SK-N-SH treated with all-trans-retinoic acid at 6 μM for 48 hours (cell line): Measurements from ENCODE around the gene FAM118A.

Experiments
- ATAC-seq: fragments of 200-7000 bp; cut with Tn5 transposase; 3 replicates; pipeline ENCODE4 v1.9.1; 2020; ENCODE audit warnings: mild to moderate bottlenecking, moderate library complexity
- BACH2 ChIP-seq: fragments of 250-450 bp; sonication (Bioruptor Pico); IDR thresholded peaks from 2 replicates; pipeline ENCODE4 v1.9.0; 2021; ENCODE audit warnings: mild to moderate bottlenecking, borderline replicate concordance
- CREB5 ChIP-seq: fragments of 250-450 bp; sonication (Bioruptor Pico); IDR thresholded peaks from 2 replicates; pipeline ENCODE4 v1.5.1; 2020; ENCODE audit warnings: low read depth, mild to moderate bottlenecking, moderate library complexity
- CSRNP3 ChIP-seq: fragments of 250-450 bp; sonication (Bioruptor Pico); IDR thresholded peaks from 2 replicates; pipeline ENCODE4 v1.5.1; 2021; ENCODE audit warnings: mild to moderate bottlenecking, moderate library complexity
- GLIS3 ChIP-seq: fragments of 250-450 bp; sonication (Bioruptor Pico); IDR thresholded peaks from 2 replicates; pipeline ENCODE4 v1.5.0; 2020; ENCODE audit warnings: mild to moderate bottlenecking, moderate library complexity
- ISL1 ChIP-seq: fragments of 250-450 bp; sonication (Bioruptor Pico); IDR thresholded peaks from 2 replicates; pipeline ENCODE4 v2.1.2; 2022; ENCODE audit warnings: mild to moderate bottlenecking, moderate library complexity
- OSR1 ChIP-seq: fragments of 250-450 bp; sonication (Bioruptor Pico); IDR thresholded peaks from 2 replicates; pipeline ENCODE4 v1.8.0; 2022; ENCODE audit warnings: moderate library complexity, mild to moderate bottlenecking, inconsistent platforms
- PATZ1 ChIP-seq: fragments of 250-450 bp; sonication (Bioruptor Pico); IDR thresholded peaks from 2 replicates; pipeline ENCODE4 v1.8.0; 2020; ENCODE audit warnings: mild to moderate bottlenecking, moderate library complexity, borderline replicate concordance
- POU6F1 ChIP-seq: fragments of 250-450 bp; sonication (Bioruptor Pico); IDR thresholded peaks from 2 replicates; pipeline ENCODE4 v1.8.0; 2021; ENCODE audit warnings: low read depth, mild to moderate bottlenecking, moderate library complexity, borderline replicate concordance
- PPARA ChIP-seq: fragments of 250-450 bp; sonication (Bioruptor Pico); IDR thresholded peaks from 2 replicates; pipeline ENCODE4 v1.5.0; 2020; ENCODE audit warnings: mild to moderate bottlenecking, borderline replicate concordance
- RARB ChIP-seq: fragments of 250-450 bp; sonication (Bioruptor Pico); IDR thresholded peaks from 2 replicates; pipeline ENCODE4 v1.8.0; 2021; ENCODE audit warnings: mild to moderate bottlenecking, moderate library complexity
- SNAI2 ChIP-seq: fragments of 250-450 bp; sonication (Bioruptor Pico); IDR thresholded peaks from 2 replicates; pipeline ENCODE4 v1.5.0; 2020; ENCODE audit warnings: mild to moderate bottlenecking, moderate library complexity
- TCF4 ChIP-seq: fragments of 250-450 bp; sonication (Bioruptor Pico); IDR thresholded peaks from 2 replicates; pipeline ENCODE4 v1.8.0; 2021; ENCODE audit warnings: mild to moderate bottlenecking, moderate library complexity, borderline replicate concordance
- TSHZ2 ChIP-seq: fragments of 250-450 bp; sonication (Bioruptor Pico); IDR thresholded peaks from 2 replicates; pipeline ENCODE4 v1.5.0; 2020; ENCODE audit warnings: mild to moderate bottlenecking, moderate library complexity
- ZC3H10 ChIP-seq: fragments of 250-450 bp; sonication (Bioruptor Pico); IDR thresholded peaks from 2 replicates; pipeline ENCODE4 v1.5.1; 2021; ENCODE audit warnings: mild to moderate bottlenecking, moderate library complexity
- ZFP3 ChIP-seq: fragments of 250-450 bp; sonication (Bioruptor Pico); IDR thresholded peaks from 2 replicates; pipeline ENCODE4 v1.5.0; 2020; ENCODE audit warnings: mild to moderate bottlenecking, moderate library complexity
- ZFP30 ChIP-seq: fragments of 450-650 bp; formaldehyde crosslinking; IDR thresholded peaks from 2 replicates; pipeline ENCODE4 v1.5.0; 2022; ENCODE audit warnings: mild to moderate bottlenecking, moderate library complexity
- ZNF565 ChIP-seq: fragments of 450-650 bp; formaldehyde crosslinking; conservative IDR thresholded peaks from 2 replicates; pipeline ENCODE4 v1.5.0; 2020; ENCODE audit warnings: low read depth, mild to moderate bottlenecking, moderate library complexity
- ZNF70 ChIP-seq: fragments of 450-650 bp; formaldehyde crosslinking; IDR thresholded peaks from 2 replicates; pipeline ENCODE4 v1.5.0; 2020; ENCODE audit warnings: mild to moderate bottlenecking, moderate library complexity
- ZNF8 ChIP-seq: fragments of 450-650 bp; formaldehyde crosslinking; IDR thresholded peaks from 2 replicates; pipeline ENCODE4 v1.5.0; 2020; ENCODE audit warnings: mild to moderate bottlenecking, moderate library complexity

The FAM118A gene

DNA sequence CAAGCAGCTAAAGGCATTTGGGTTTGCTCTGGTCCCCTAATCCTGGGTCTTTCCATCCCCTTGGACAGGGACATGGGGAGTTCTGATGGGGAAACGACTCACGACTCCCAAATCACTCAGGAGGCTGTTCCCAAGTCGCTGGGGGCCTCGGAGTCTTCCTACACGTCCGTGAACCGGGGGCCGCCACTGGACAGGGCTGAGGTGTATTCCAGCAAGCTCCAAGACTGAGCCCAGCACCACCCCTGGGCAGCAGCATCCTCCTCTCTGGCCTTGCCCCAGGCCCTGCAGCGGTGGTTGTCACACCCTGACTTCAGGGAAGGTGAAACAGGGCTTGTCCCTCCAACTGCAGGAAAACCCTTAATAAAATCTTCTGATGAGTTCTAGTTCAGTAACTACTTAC lies 14.2 kb upstream of the FAM118A start (continued):
- TF ChIP-seq CSRNP3 (CRISPR knock-in tag): no peak
- TF ChIP-seq ZNF565 (CRISPR knock-in tag): no peak
- no peak for TF ChIP-seq ZC3H10 (CRISPR knock-in tag)
- no peak for TF ChIP-seq ZNF8 (CRISPR knock-in tag)
- TF ChIP-seq ZFP30 (CRISPR knock-in tag): no peak

GRCh38 chr22:45296628-45297297 lies 13.0 kb upstream of the FAM118A start:
- TF ChIP-seq ZC3H10 (CRISPR knock-in tag) (no peak), OSR1 (CRISPR knock-in tag) (no peak), POU6F1 (CRISPR knock-in tag) (no peak), ZFP3 (CRISPR knock-in tag) (no peak)
- no peak for ATAC-seq

DNA sequence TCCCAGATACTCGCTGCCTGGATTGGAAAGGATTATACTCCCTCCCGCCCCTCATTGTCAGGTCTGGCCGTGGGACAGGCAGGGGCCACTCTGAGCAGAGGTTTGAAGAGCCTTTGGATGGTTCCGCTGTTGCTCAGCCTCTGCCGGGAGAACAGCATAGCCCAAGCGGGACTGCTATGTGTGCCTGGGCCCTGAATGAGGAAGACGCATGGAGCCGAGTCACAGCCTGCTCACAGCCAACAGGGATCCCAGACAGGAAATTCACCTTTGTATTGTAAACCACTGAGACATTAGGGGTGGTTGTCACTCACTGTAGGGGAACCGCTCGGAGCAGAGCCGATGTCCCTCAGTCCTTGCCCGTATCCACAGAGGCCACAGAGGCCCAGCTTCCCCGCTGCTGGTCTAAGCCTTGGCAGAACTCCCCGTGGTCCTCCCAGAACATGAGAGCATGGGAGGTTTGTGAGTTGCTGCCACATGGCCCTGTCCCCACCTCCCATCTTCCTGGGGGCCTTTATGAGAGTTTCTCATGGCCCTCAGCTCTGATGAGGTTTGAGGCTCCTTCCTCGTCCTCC lies 10.7 kb upstream of the FAM118A start:
- TF ChIP-seq ZFP3 (CRISPR knock-in tag) (no peak), BACH2 (CRISPR knock-in tag) (no peak), GLIS3 (CRISPR knock-in tag) (no peak), CSRNP3 (CRISPR knock-in tag) (no peak), OSR1 (CRISPR knock-in tag) (no peak), CREB5 (CRISPR knock-in tag) (no peak), ZNF70 (no peak), ZNF565 (CRISPR knock-in tag) (no peak), TCF4 (CRISPR knock-in tag) (no peak), ZFP30 (CRISPR knock-in tag) (no peak), PPARA (CRISPR knock-in tag) (no peak), SNAI2 (CRISPR knock-in tag) (no peak), TSHZ2 (CRISPR knock-in tag) (no peak)
- no peak for ATAC-seq

DNA sequence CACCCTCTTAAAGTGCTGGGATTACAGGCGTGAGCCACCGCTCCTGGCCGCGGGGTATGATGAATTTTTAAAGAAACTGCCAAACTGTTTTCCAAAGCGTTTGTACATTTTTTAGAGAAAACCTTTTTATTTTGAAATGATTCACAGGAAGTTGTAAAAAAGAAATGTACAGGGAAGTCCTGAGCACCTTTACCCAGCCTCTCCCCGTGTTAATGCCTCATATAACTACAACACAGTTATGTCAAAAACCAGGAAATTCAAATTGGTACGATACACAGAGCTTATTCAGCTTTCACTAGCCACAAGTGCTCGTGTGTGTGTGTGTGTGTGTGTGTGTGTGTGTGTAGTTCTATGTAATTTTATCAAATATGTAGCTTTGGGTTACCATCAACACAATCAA lies 7.0 kb upstream of the FAM118A start:
- no peak for ATAC-seq
- no peak for TF ChIP-seq ZNF70
- TF ChIP-seq RARB (CRISPR knock-in tag): no peak
- no peak for TF ChIP-seq CSRNP3 (CRISPR knock-in tag)
- TF ChIP-seq PPARA (CRISPR knock-in tag): no peak
- no peak for TF ChIP-seq PATZ1 (CRISPR knock-in tag)
- TF ChIP-seq ISL1 (CRISPR knock-in tag): no peak
- no peak for TF ChIP-seq CREB5 (CRISPR knock-in tag)
- TF ChIP-seq ZC3H10 (CRISPR knock-in tag): no peak
